Measurements from ENCODE around the gene KEL. TPM values are rescaled to one million over a fixed set of nuclear protein-coding genes. Genes with fewer than 3 reads are reported as not detected.

The KEL gene
- total RNA-seq, 1 donor from 2014 or later, result 1.5 TPM

DNA sequence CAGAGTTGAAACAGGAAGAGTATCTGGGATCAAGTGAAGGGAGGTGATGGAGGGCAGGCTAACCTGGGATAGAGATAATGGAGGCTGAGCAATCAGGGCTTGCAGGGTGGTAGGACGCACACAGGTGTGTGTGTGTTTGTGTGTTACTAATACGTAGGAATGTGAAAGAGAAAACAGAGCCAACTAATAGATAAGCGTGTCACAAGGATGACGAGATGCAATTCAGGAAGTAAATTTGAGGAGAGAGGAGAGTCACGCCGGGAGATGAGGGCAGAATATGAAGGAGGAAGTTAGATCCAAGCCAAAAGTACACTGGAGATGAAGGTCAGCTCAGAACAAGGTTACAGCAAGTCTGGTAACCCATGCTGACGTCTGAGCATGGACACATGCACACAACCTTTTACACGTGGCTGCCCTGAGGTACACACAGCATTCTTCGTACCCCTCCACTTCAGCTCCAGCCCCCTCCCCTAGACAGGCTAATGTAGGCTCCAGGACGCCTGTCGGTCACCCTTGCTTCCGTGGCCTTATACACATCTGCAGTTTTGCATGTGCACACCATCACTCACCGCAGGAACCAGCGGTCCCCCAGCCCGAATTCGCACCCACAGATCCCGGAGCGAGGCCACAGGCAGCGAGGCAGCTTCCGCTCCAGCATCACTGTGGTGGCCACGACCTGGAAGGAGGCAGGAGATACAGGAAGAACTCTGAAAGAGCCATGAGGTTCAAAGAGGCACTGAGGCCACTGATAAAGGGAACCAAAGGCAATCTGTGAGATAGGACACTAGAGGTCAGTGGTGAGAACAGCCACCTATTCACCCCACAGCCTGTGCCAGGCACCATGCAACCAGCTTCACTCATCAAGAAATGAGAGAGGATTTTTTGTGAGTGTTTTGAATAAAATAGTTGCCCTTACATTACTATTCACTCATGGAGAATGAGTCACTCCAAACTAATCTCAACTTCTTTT, 53.0 kb downstream of the KEL start:
- H3K4me1 Mint-ChIP-seq (ENCODE audit: unreplicated experiment), result no peaks in the 10 kb centered on the region
- DNase-seq (ENCODE audit: extremely low spot score, unreplicated experiment), result no peak
- H3K9me3 Mint-ChIP-seq (ENCODE audit: unreplicated experiment), result peaks cover 4% of the 10 kb centered on the region
- H3K36me3 Mint-ChIP-seq (ENCODE audit: unreplicated experiment), result no peaks in the 10 kb centered on the region
- H3K27me3 Mint-ChIP-seq (ENCODE audit: unreplicated experiment), result no peaks in the 10 kb centered on the region
- H3K27ac Mint-ChIP-seq (ENCODE audit: unreplicated experiment), result no peak overlapping the region
- H3K4me3 Mint-ChIP-seq (ENCODE audit: unreplicated experiment), result no peak overlapping the region
- TF ChIP-seq, protein P1, sequence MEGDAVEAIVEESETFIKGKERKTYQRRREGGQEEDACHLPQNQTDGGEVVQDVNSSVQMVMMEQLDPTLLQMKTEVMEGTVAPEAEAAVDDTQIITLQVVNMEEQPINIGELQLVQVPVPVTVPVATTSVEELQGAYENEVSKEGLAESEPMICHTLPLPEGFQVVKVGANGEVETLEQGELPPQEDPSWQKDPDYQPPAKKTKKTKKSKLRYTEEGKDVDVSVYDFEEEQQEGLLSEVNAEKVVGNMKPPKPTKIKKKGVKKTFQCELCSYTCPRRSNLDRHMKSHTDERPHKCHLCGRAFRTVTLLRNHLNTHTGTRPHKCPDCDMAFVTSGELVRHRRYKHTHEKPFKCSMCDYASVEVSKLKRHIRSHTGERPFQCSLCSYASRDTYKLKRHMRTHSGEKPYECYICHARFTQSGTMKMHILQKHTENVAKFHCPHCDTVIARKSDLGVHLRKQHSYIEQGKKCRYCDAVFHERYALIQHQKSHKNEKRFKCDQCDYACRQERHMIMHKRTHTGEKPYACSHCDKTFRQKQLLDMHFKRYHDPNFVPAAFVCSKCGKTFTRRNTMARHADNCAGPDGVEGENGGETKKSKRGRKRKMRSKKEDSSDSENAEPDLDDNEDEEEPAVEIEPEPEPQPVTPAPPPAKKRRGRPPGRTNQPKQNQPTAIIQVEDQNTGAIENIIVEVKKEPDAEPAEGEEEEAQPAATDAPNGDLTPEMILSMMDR (IDR thresholded peaks at IDR 0.05), result no peak

DNA sequence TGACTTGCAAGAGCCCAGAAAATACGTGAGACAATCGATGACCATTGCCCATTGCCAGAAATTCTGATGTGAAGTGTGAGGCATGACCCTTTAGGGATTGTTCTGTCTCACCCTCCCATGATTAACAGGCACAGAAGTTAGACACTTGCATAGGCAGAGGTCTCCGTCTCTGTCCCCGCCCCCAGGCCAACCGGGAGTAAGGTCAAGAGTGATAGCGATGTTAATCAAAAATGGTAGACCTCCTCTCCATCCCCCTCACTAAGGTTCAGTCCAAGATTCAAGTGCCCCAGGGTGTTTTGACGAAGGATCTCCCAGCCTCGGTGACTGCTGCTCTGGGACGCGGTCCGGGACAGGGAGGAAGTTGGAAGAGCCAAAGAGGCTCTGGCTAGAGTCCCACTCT, 53.9 kb downstream of the KEL start:
- no peak overlapping the region for H3K4me3 Mint-ChIP-seq (ENCODE audit: unreplicated experiment)
- TF ChIP-seq, protein P1 (IDR thresholded peaks at IDR 0.05), result no peak
- H3K27ac Mint-ChIP-seq (ENCODE audit: unreplicated experiment), result no peak overlapping the region
- DNase-seq (ENCODE audit: extremely low spot score, unreplicated experiment), result no peak
- H3K9me3 Mint-ChIP-seq (ENCODE audit: unreplicated experiment), result peaks cover 4% of the 10 kb centered on the region
- no peaks in the 10 kb centered on the region for H3K4me1 Mint-ChIP-seq (ENCODE audit: unreplicated experiment)
- no peaks in the 10 kb centered on the region for H3K36me3 Mint-ChIP-seq (ENCODE audit: unreplicated experiment)
- no peaks in the 10 kb centered on the region for H3K27me3 Mint-ChIP-seq (ENCODE audit: unreplicated experiment)

DNA sequence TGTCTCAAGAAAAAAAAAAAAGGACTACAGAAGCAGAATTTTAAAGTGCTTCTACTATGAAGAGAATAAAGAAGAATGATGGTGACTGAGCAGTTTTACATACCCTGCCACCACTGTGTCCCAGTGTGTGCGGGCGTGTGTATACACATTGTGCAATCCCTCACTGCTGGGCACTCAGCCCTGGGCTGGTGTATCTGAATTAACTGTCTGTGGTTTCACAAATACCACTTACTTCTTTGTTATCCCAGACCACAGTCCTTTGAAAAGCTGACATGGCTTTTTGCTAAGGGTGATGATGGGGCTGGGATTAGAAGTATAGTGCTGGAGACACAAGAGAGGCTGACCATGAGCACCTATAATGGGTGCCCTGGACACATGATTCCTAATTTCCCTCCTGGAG, 55.5 kb downstream of the KEL start:
- Mint-ChIP-seq H3K36me3 (ENCODE audit: unreplicated experiment) (no peaks in the 10 kb centered on the region), H3K27ac (ENCODE audit: unreplicated experiment) (no peak overlapping the region), H3K27me3 (ENCODE audit: unreplicated experiment) (peaks cover 6% of the 10 kb centered on the region), H3K9me3 (ENCODE audit: unreplicated experiment) (peaks cover 4% of the 10 kb centered on the region), H3K4me1 (ENCODE audit: unreplicated experiment) (no peaks in the 10 kb centered on the region), H3K4me3 (ENCODE audit: unreplicated experiment) (no peak overlapping the region)
- DNase-seq (ENCODE audit: extremely low spot score, unreplicated experiment), result no peak
- TF ChIP-seq, protein P1 (IDR thresholded peaks at IDR 0.05), result no peak

DNA sequence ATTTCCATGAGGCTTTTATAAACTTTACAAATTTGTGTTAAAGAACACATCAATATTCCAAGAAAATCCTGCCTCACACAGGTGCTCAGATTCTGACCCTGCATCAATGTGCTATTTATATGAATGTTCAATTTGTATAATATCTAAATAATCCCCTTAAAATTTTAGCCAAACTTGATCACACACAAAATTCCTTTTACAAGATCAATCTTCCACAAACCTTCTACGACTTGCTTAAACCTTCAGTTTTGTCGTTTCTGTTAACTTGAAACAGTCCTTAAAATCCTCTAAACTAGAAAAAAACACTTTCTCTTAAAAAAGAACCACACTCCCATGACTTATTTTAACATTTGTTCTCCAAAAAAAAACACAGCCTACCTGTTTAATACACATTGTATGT, 56.4 kb downstream of the KEL start:
- Mint-ChIP-seq H3K9me3 (ENCODE audit: unreplicated experiment) (peaks cover 4% of the 10 kb centered on the region), H3K36me3 (ENCODE audit: unreplicated experiment) (no peaks in the 10 kb centered on the region), H3K27ac (ENCODE audit: unreplicated experiment) (no peak overlapping the region), H3K27me3 (ENCODE audit: unreplicated experiment) (peaks cover 6% of the 10 kb centered on the region), H3K4me3 (ENCODE audit: unreplicated experiment) (no peak overlapping the region), H3K4me1 (ENCODE audit: unreplicated experiment) (no peaks in the 10 kb centered on the region)
- TF ChIP-seq, protein P1 (IDR thresholded peaks at IDR 0.05), result no peak
- no peak for DNase-seq (ENCODE audit: extremely low spot score, unreplicated experiment)

DNA sequence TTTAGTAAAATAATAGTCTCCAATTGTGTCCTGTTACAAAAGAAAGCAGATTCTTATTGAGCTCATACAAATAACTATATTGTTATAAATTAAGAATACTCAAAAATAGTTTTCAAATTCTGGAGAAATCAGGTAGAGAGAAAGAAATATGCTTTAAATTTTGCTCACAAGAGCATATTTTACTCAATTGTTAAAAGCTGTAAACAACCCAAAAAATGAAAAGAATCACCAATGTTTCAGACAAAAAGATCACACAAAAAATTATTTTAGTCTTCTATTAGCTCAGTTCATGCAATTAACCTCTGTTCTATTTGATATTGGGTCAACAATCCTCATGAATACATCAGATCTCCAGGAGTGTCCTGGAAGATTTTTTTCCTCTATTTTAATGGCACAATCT, 58.0 kb downstream of the KEL start:
- Mint-ChIP-seq H3K36me3 (ENCODE audit: unreplicated experiment) (no peaks in the 10 kb centered on the region), H3K9me3 (ENCODE audit: unreplicated experiment) (peaks cover 4% of the 10 kb centered on the region)
- TF ChIP-seq, protein P1 (IDR thresholded peaks at IDR 0.05), result no peak

More for the DNA sequence above, 58.0 kb downstream of the KEL start:
- H3K27ac Mint-ChIP-seq (ENCODE audit: unreplicated experiment), result no peak overlapping the region
- no peak for DNase-seq (ENCODE audit: extremely low spot score, unreplicated experiment)
- no peaks in the 10 kb centered on the region for H3K4me1 Mint-ChIP-seq (ENCODE audit: unreplicated experiment)
- no peak overlapping the region for H3K4me3 Mint-ChIP-seq (ENCODE audit: unreplicated experiment)
- H3K27me3 Mint-ChIP-seq (ENCODE audit: unreplicated experiment), result peaks cover 8% of the 10 kb centered on the region
